Subcutaneous abdominal adipose tissue (tissue), 5 donors: ENCODE measurements around the gene CFH.

Source experiments
- H3K27ac ChIP-seq: one replicate; pipeline ENCODE4 v1.7.0; 2013; ENCODE audit warnings: low read depth, mild to moderate bottlenecking, inconsistent platforms, low read length, moderate library complexity
- H3K27me3 ChIP-seq, 5 donors: one replicate each; pipeline ENCODE4 v1.7.0; 2013; ENCODE audit warnings: low read length in 5 of 5, inconsistent platforms in 1 of 5; ENCODE audit not compliant: control insufficient read depth in 5 of 5, insufficient read depth in 4 of 5
- H3K36me3 ChIP-seq, 5 donors: one replicate each; pipeline ENCODE4 v1.7.0; 2013; ENCODE audit warnings: low read length in 5 of 5; ENCODE audit not compliant: control insufficient read depth in 5 of 5, insufficient read depth in 5 of 5
- H3K4me1 ChIP-seq, 5 donors: one replicate each; pipeline ENCODE4 v1.7.0; 2013; ENCODE audit warnings: low read length in 5 of 5, mild to moderate bottlenecking in 3 of 5, moderate library complexity in 1 of 5; ENCODE audit not compliant: control insufficient read depth in 5 of 5, insufficient read depth in 5 of 5
- H3K4me3 ChIP-seq, 5 donors: one replicate each; pipeline ENCODE4 v1.7.0; 2013; ENCODE audit warnings: low read length in 5 of 5, low read depth in 1 of 5
- H3K9ac ChIP-seq, 5 donors: one replicate each; pipeline ENCODE4 v1.7.0; 2013; ENCODE audit warnings: low read length in 5 of 5, mild to moderate bottlenecking in 4 of 5, moderate library complexity in 3 of 5
- H3K9me3 ChIP-seq, 5 donors: one replicate each; pipeline ENCODE4 v1.7.0; 2013; ENCODE audit warnings: low read length in 5 of 5; ENCODE audit not compliant: control insufficient read depth in 5 of 5
- donor health status: healthy.
- donor health status: healthy.
- donor health status: healthy.
- donor health status: healthy.
- donor health status: healthy.

The CFH gene

GRCh38 chr1:196651637-196652215, at the start of gene CFH:
TSS of gene CFH (plus strand) at chr1:196652043. CDS start at chr1:196652118, 75 bp downstream.
- H3K27ac ChIP-seq = peak within 1 kb of the TSS; percentile 34
- H3K4me3 ChIP-seq = peak within 1 kb of the TSS in 4 of 5 donors; percentile 39 to 71 (median 52)
- peaks cover 0 to 8% (median 0%) of the 10 kb centered on the region in 5 donors for H3K4me1 ChIP-seq
- no peaks in the 10 kb centered on the region for H3K27me3 ChIP-seq
- no peaks in the 10 kb centered on the region for H3K36me3 ChIP-seq
- H3K9me3 ChIP-seq = no peaks in the 10 kb centered on the region
- peak within 1 kb of the TSS in 2 of 5 donors; percentile 13 to 33 for H3K9ac ChIP-seq

- Histone ChIP-seq H3K4me3 (no peak overlapping the region), H3K27me3 (peaks cover 0 to 7% (median 0%) of the 10 kb centered on the region in 5 donors), H3K9ac (no peak overlapping the region), H3K27ac (no peak overlapping the region), H3K36me3 (no peaks in the 10 kb centered on the region), H3K4me1 (peaks cover 0 to 10% (median 8%) of the 10 kb centered on the region in 5 donors), H3K9me3 (no peaks in the 10 kb centered on the region)
These were observed 48.2 kb upstream of the CFH start for GRCh38 chr1:196603651-196604050.

- H3K9ac ChIP-seq = peak overlapping the region in 2 of 5 donors; percentile 12 to 64
- peak overlapping the region; percentile 69 for H3K27ac ChIP-seq
- H3K36me3 ChIP-seq = no peaks in the 10 kb centered on the region
- H3K4me1 ChIP-seq = peaks cover 0 to 16% (median 13%) of the 10 kb centered on the region in 5 donors
- H3K27me3 ChIP-seq = peaks cover 0 to 9% (median 0%) of the 10 kb centered on the region in 5 donors
- no peaks in the 10 kb centered on the region for H3K9me3 ChIP-seq
- peak overlapping the region; percentile 58 to 78 (median 65) for H3K4me3 ChIP-seq
These were observed 43.9 kb upstream of the CFH start for GRCh38 chr1:196607981-196608380.

- Histone ChIP-seq H3K9me3 (no peaks in the 10 kb centered on the region), H3K4me1 (peaks cover 0 to 16% (median 13%) of the 10 kb centered on the region in 5 donors)
These were observed 43.2 kb upstream of the CFH start, which contains the start of gene KCNT2 for GRCh38 chr1:196608390-196609369. TSS of gene KCNT2 (minus strand) at chr1:196608440. CDS start at chr1:196608309, 131 bp downstream.

GRCh38 chr1:196609370-196609737, 42.5 kb upstream of the CFH start:
- H3K36me3 ChIP-seq = no peaks in the 10 kb centered on the region
- peaks cover 0 to 9% (median 0%) of the 10 kb centered on the region in 5 donors for H3K27me3 ChIP-seq
- peak overlapping the region in 3 of 5 donors; percentile 58 to 78 (median 65) for H3K4me3 ChIP-seq
- H3K4me1 ChIP-seq = peaks cover 0 to 16% (median 13%) of the 10 kb centered on the region in 5 donors
- peak overlapping the region in 1 of 5 donors; percentile 12 for H3K9ac ChIP-seq
- H3K27ac ChIP-seq = peak overlapping the region; percentile 69
- H3K9me3 ChIP-seq = no peaks in the 10 kb centered on the region

More at GRCh38 chr1:196608390-196609369, 43.2 kb upstream of the CFH start, which contains the start of gene KCNT2:
- Histone ChIP-seq H3K36me3 (no peaks in the 10 kb centered on the region), H3K9ac (peak within 1 kb of the TSS in 2 of 5 donors; percentile 12 to 64), H3K27me3 (peaks cover 0 to 9% (median 0%) of the 10 kb centered on the region in 5 donors), H3K27ac (peak within 1 kb of the TSS; percentile 69), H3K4me3 (peak within 1 kb of the TSS; percentile 58 to 78 (median 65))

GRCh38 chr1:196611873-196612272, 40.0 kb upstream of the CFH start:
- H3K9ac ChIP-seq = no peak overlapping the region
- H3K27me3 ChIP-seq = peaks cover 0 to 9% (median 0%) of the 10 kb centered on the region in 5 donors
- H3K4me1 ChIP-seq = peaks cover 0 to 16% (median 13%) of the 10 kb centered on the region in 5 donors
- no peak overlapping the region for H3K27ac ChIP-seq
- H3K4me3 ChIP-seq = no peak overlapping the region
- H3K36me3 ChIP-seq = no peaks in the 10 kb centered on the region
- H3K9me3 ChIP-seq = no peaks in the 10 kb centered on the region

GRCh38 chr1:196619721-196620120, 32.1 kb upstream of the CFH start:
- Histone ChIP-seq H3K36me3 (no peaks in the 10 kb centered on the region), H3K9ac (no peak overlapping the region), H3K27ac (no peak overlapping the region), H3K4me3 (no peak overlapping the region), H3K27me3 (no peaks in the 10 kb centered on the region), H3K9me3 (no peaks in the 10 kb centered on the region), H3K4me1 (no peaks in the 10 kb centered on the region)

- Histone ChIP-seq H3K27me3 (no peaks in the 10 kb centered on the region), H3K9ac (no peak overlapping the region), H3K9me3 (no peaks in the 10 kb centered on the region), H3K27ac (no peak overlapping the region), H3K4me1 (no peaks in the 10 kb centered on the region), H3K36me3 (no peaks in the 10 kb centered on the region), H3K4me3 (no peak overlapping the region)
These were observed 28.8 kb upstream of the CFH start for GRCh38 chr1:196623079-196623478.

- Histone ChIP-seq H3K27ac (no peak overlapping the region), H3K27me3 (no peaks in the 10 kb centered on the region), H3K4me1 (no peaks in the 10 kb centered on the region), H3K9ac (no peak overlapping the region), H3K9me3 (peaks cover 0 to 7% (median 2%) of the 10 kb centered on the region in 5 donors), H3K4me3 (no peak overlapping the region), H3K36me3 (no peaks in the 10 kb centered on the region)
These were observed 23.0 kb upstream of the CFH start for GRCh38 chr1:196628838-196629237.
